DND-41 (cell line): Measurements from ENCODE around the gene LMAN2.
A peak's percentile ranks its signal among the peaks of the same experiment; 100 is the strongest.

Experiments used
- ATAC-seq: fragments of 200-7000 bp; cut with Tn5 transposase; 3 replicates; pipeline ENCODE4 v1.9.1; 2021; ENCODE audit warnings: low read depth; ENCODE audit not compliant: insufficient read depth
- DNase-seq: peaks from one replicate; pipeline ENCODE4 v3.0.0-alpha.2; 2020
- H2AFZ ChIP-seq: 2 replicates; pipeline ENCODE4 v1.6.0; 2012; ENCODE audit warnings: low read depth, low read length
- H3K27ac ChIP-seq: 2 replicates; pipeline ENCODE4 v1.5.1; 2012; ENCODE audit warnings: low read length, inconsistent platforms
- H3K27me3 ChIP-seq: fragments of 200-600 bp; sonication (generic); 2 replicates; pipeline ENCODE4 v1.6.0; 2012; ENCODE audit warnings: low read length, mild to moderate bottlenecking, inconsistent platforms; ENCODE audit not compliant: insufficient read depth, poor library complexity
- H3K36me3 ChIP-seq: 2 replicates; pipeline ENCODE4 v1.5.1; 2012; ENCODE audit warnings: low read length, inconsistent platforms; ENCODE audit not compliant: insufficient read depth
- H3K4me1 ChIP-seq: 2 replicates; pipeline ENCODE4 v1.5.1; 2012; ENCODE audit warnings: mild to moderate bottlenecking, low read length; ENCODE audit not compliant: insufficient read depth
- H3K4me2 ChIP-seq: 2 replicates; pipeline ENCODE4 v1.6.0; 2012; ENCODE audit warnings: mild to moderate bottlenecking, moderate library complexity, low read length, inconsistent platforms; ENCODE audit not compliant: insufficient read depth
- H3K4me3 ChIP-seq, 2 experiments: fragments of 200-600 bp in 1 of 2; shearing (Covaris generic) in 1 of 2; 2 replicates each; pipeline ENCODE4 v1.5.1; 2012 to 2016; ENCODE audit warnings: inconsistent platforms in 2 of 2, low read length in 2 of 2, mild to moderate bottlenecking in 2 of 2, low read depth in 1 of 2, moderate library complexity in 1 of 2
- H3K79me2 ChIP-seq: 2 replicates; pipeline ENCODE4 v1.6.0; 2012; ENCODE audit warnings: low read length, inconsistent platforms; ENCODE audit not compliant: insufficient read depth
- H3K9ac ChIP-seq: 2 replicates; pipeline ENCODE4 v1.6.0; 2012; ENCODE audit warnings: low read depth, mild to moderate bottlenecking, inconsistent platforms, low read length, moderate library complexity
- H3K9me3 ChIP-seq: 2 replicates; pipeline ENCODE4 v1.5.1; 2012; ENCODE audit warnings: low read length, moderate library complexity, mild to moderate bottlenecking, inconsistent platforms; ENCODE audit not compliant: insufficient read depth, severe bottlenecking
- H4K20me1 ChIP-seq: 2 replicates; pipeline ENCODE4 v1.6.0; 2012; ENCODE audit warnings: low read length; ENCODE audit not compliant: insufficient read depth
- EZH2 ChIP-seq: IDR thresholded peaks from 3 replicates; pipeline ENCODE4 v1.6.1; 2012; ENCODE audit warnings: borderline replicate concordance, low read depth, mild to moderate bottlenecking, moderate library complexity, low read length, inconsistent platforms; ENCODE audit not compliant: severe bottlenecking
- TF ChIP-seq, protein P1 (sequence below): IDR thresholded peaks from 2 replicates; pipeline ENCODE4 v1.5.1; 2012; ENCODE audit warnings: borderline replicate concordance, low read length, moderate library complexity, mild to moderate bottlenecking; ENCODE audit not compliant: poor library complexity, severe bottlenecking; ENCODE audit errors: extremely low read depth

LMAN2 gene

DNA sequence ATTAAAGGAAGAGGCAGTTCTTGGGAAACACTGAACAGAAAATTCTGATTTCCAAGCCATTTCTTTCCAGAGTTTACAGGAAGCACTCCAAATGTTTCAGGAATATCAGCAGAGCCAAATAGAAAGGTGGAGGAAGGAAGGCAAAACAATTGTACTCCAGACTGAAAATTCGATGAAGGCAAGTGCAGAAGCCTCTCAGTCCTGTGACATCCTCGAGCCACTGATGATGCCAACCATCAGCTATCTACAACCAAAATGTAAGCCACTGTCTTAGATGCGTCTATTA lies 2.2 kb downstream of the LMAN2 start:
- no peaks in the 10 kb centered on the region for H3K9me3 ChIP-seq
- DNase-seq (no peak), ATAC-seq (no peak)
- H3K27me3 ChIP-seq, result no peaks in the 10 kb centered on the region
- H3K79me2 ChIP-seq, result peaks cover 67% of the 10 kb centered on the region
- H3K4me3 ChIP-seq, result peak overlapping the region in 1 of 2 experiments; percentile 21; a peak in 1 of 4 replicates
- H3K4me1 ChIP-seq, result peaks cover 44% of the 10 kb centered on the region
- no peak for TF ChIP-seq EZH2
- TF ChIP-seq, protein P1, sequence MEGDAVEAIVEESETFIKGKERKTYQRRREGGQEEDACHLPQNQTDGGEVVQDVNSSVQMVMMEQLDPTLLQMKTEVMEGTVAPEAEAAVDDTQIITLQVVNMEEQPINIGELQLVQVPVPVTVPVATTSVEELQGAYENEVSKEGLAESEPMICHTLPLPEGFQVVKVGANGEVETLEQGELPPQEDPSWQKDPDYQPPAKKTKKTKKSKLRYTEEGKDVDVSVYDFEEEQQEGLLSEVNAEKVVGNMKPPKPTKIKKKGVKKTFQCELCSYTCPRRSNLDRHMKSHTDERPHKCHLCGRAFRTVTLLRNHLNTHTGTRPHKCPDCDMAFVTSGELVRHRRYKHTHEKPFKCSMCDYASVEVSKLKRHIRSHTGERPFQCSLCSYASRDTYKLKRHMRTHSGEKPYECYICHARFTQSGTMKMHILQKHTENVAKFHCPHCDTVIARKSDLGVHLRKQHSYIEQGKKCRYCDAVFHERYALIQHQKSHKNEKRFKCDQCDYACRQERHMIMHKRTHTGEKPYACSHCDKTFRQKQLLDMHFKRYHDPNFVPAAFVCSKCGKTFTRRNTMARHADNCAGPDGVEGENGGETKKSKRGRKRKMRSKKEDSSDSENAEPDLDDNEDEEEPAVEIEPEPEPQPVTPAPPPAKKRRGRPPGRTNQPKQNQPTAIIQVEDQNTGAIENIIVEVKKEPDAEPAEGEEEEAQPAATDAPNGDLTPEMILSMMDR, result no peak
- H3K36me3 ChIP-seq, result peaks cover 41% of the 10 kb centered on the region
- peaks cover 19% of the 10 kb centered on the region for H4K20me1 ChIP-seq
- no peak overlapping the region for H2AFZ ChIP-seq
- peak overlapping the region; percentile 96 for H3K4me2 ChIP-seq
- no peak overlapping the region for H3K27ac ChIP-seq
- H3K9ac ChIP-seq, result no peak overlapping the region

GRCh38 chr5:177347699-177348098 lies 3.8 kb downstream of the LMAN2 start:
- H3K9me3 ChIP-seq, result no peaks in the 10 kb centered on the region
- H2AFZ ChIP-seq, result no peak overlapping the region
- H3K4me1 ChIP-seq, result peaks cover 44% of the 10 kb centered on the region
- H3K79me2 ChIP-seq, result peaks cover 79% of the 10 kb centered on the region
- TF ChIP-seq EZH2, result no peak
- TF ChIP-seq, protein P1, result no peak
- peaks cover 19% of the 10 kb centered on the region for H4K20me1 ChIP-seq
- H3K27me3 ChIP-seq, result no peaks in the 10 kb centered on the region
- peaks cover 48% of the 10 kb centered on the region for H3K36me3 ChIP-seq
- no peak overlapping the region for H3K27ac ChIP-seq
- ATAC-seq (no peak), DNase-seq (no peak)
- H3K4me3 ChIP-seq, result no peak overlapping the region
- peak overlapping the region; percentile 34; the same call in 1 of the 2 replicates for H3K4me2 ChIP-seq
- no peak overlapping the region for H3K9ac ChIP-seq

GRCh38 chr5:177346820-177347219 lies 4.6 kb downstream of the LMAN2 start:
- Histone ChIP-seq H4K20me1 (peaks cover 19% of the 10 kb centered on the region), H3K4me2 (peak overlapping the region; percentile 34; the same call in 1 of the 2 replicates)

More at GRCh38 chr5:177346820-177347219, 4.6 kb downstream of the LMAN2 start:
- Histone ChIP-seq H2AFZ (no peak overlapping the region), H3K4me3 (no peak overlapping the region), H3K27me3 (no peaks in the 10 kb centered on the region), H3K79me2 (peaks cover 87% of the 10 kb centered on the region), H3K9me3 (no peaks in the 10 kb centered on the region), H3K36me3 (peaks cover 54% of the 10 kb centered on the region), H3K27ac (no peak overlapping the region), H3K9ac (no peak overlapping the region), H3K4me1 (peaks cover 38% of the 10 kb centered on the region)
- ATAC-seq (no peak), DNase-seq (no peak)
- TF ChIP-seq, protein P1, result no peak
- no peak for TF ChIP-seq EZH2
